Brain pericyte (primary cell): Measurements from ENCODE around the gene PCDHGB4.
"Not testable (repeated sequence)": the region's sequence is repeated elsewhere in the genome, so short reads cannot be mapped to it uniquely, and the experiment has no call there.

Experiments used
- DNase-seq: peaks from one replicate; pipeline ENCODE4 v3.0.0-alpha.2; 2012; ENCODE audit warnings: low read depth, low spot score

Gene PCDHGB4

GRCh38 chr5:141366016-141366896 lies 21.2 kb upstream of the PCDHGB4 start:
- DNase-seq: no peak

GRCh38 chr5:141369994-141370848 lies 17.3 kb upstream of the PCDHGB4 start, which contains the start of gene PCDHGB3:
TSS of gene PCDHGB3 (plus strand) at chr5:141370242. CDS start at chr5:141370395, 153 bp downstream.
- DNase-seq: no peak

- no peak for DNase-seq
These were observed 15.7 kb upstream of the PCDHGB4 start for GRCh38 chr5:141371572-141372475.

GRCh38 chr5:141373673-141374317 lies 13.7 kb upstream of the PCDHGB4 start, which contains the start of gene PCDHGA6:
TSS of gene PCDHGA6 (plus strand) at chr5:141373891. CDS start at chr5:141374084, 193 bp downstream.
- no peak for DNase-seq

GRCh38 chr5:141374627-141375026 lies 12.9 kb upstream of the PCDHGB4 start:
- DNase-seq: no peak

GRCh38 chr5:141375444-141376155 lies 11.9 kb upstream of the PCDHGB4 start:
- DNase-seq: not testable (repeated sequence)

GRCh38 chr5:141382469-141383294 lies 4.8 kb upstream of the PCDHGB4 start, which contains the start of gene PCDHGA7:
TSS of gene PCDHGA7 (plus strand) at chr5:141382742. CDS start at chr5:141382900, 158 bp downstream.
- DNase-seq: no peak

- DNase-seq: no peak
These were observed 4.2 kb upstream of the PCDHGB4 start for GRCh38 chr5:141383345-141383744.

GRCh38 chr5:141384471-141385267 lies 2.8 kb upstream of the PCDHGB4 start:
- no peak for DNase-seq

- DNase-seq: no peak
These were observed 1.2 kb downstream of the PCDHGB4 start for GRCh38 chr5:141388661-141389060.

- DNase-seq: no peak
These were observed 1.9 kb downstream of the PCDHGB4 start for GRCh38 chr5:141389153-141390042.

GRCh38 chr5:141392429-141393198 lies 5.1 kb downstream of the PCDHGB4 start, which contains the start of gene PCDHGA8:
TSS of gene PCDHGA8 (plus strand) at chr5:141392633. CDS start at chr5:141392814, 181 bp downstream.
- DNase-seq: no peak

- no peak for DNase-seq
These were observed 5.8 kb downstream of the PCDHGB4 start for GRCh38 chr5:141393267-141393666.

- not testable (repeated sequence) for DNase-seq
These were observed 7.1 kb downstream of the PCDHGB4 start for GRCh38 chr5:141394401-141395187.
